Measurements from ENCODE around the gene GMDS. TPM values are rescaled to one million over a fixed set of nuclear protein-coding genes. Genes with fewer than 3 reads are reported as not detected.
A peak's percentile ranks its signal among the peaks of the same experiment; 100 is the strongest.

Gene GMDS
- polyA plus RNA-seq, 1 of the 3 experiments (the other 2 are of a cell fraction), result 12.3 TPM

DNA sequence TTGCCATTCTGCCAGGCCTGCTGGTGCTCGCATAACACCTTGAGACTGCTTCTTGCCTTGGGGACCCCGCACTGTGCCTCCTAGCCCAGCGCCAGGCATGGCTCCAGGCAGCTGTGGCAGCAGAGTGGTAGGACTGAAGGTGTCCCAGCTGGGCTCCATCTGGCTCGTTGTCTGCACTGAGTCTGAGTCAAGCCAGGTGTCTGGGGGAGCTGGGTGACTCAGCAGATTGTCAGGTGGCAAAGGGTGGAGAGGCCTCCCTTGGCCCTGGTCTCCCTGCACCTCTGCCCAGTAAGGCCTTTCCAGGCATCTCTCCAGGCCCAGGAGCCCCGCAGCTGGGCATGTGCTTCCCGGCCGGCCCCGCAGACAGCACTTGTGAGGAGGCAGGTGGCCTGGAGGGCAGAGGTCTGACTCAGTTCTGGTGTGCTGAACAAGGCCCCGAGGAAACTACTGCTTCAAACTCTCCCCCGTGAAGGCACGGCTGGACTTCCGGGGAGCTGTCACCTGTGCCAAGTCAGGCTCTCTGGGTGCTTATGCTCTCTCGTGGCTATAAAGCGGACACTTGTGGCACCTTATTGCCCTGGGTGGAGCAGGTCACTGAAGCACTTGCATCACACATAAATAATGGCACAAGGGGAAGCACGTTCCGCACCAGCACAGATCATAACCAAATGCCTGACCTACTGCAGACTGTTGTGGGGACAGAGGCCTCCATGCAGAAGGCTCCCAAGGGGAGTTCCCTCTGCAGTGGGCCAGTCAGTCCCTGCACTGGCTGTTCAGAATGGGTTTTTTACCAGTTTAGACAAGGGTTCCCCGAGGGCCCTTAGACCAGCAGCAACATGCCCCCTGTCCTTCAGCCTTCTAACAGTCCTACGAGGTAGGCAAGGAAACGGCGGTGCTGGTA, 608.2 kb downstream of the GMDS start:
- Histone ChIP-seq H3K27me3 (ENCODE audit: insufficient read depth) (no peaks in the 10 kb centered on the region), H3K4me3 (ENCODE audit: low read depth in 2 of 2, low read length in 1 of 2) (no peak overlapping the region), H3K27ac (ENCODE audit: low read depth in 2 of 2, low read length in 1 of 2) (no peak overlapping the region), H2AFZ (ENCODE audit: low read depth) (no peak overlapping the region), H3K4me1 (ENCODE audit: control insufficient read depth in 1 of 2, insufficient read depth in 2 of 2, low read depth in 1 of 2, low read length in 1 of 2) (peaks cover 0 to 14% of the 10 kb centered on the region in 2 experiments; a peak in 1 of 4 replicates), H3K9me3 (no peaks in the 10 kb centered on the region), H3F3A (replicated peaks; ENCODE audit: insufficient read depth) (no peaks in the 10 kb centered on the region), H3K9ac (no peak overlapping the region), H3K4me2 (no peak overlapping the region), H4K20me1 (ENCODE audit: insufficient read depth) (no peaks in the 10 kb centered on the region), H3K9me2 (no peaks in the 10 kb centered on the region), H3K79me2 (ENCODE audit: insufficient read depth) (no peaks in the 10 kb centered on the region), H3K36me3 (replicated peaks in 1 of 2; ENCODE audit: control insufficient read depth in 1 of 2, insufficient read depth in 2 of 2, low read length in 1 of 2) (no peaks in the 10 kb centered on the region)
- ChIA-PET POLR2A (no interaction called here), CTCF (interaction anchor here (0.9 to 2.0 kb wide), 3 partner anchors 14 to 50 kb away, joined by 3 to 5 read pairs (median 3); no protein-coding TSS in a partner anchor)
- WGBS (ENCODE audit: low lambda C conversion rate), result 100% methylated on average over 6 of the region's 20 CpGs
- TF ChIP-seq, protein P1, sequence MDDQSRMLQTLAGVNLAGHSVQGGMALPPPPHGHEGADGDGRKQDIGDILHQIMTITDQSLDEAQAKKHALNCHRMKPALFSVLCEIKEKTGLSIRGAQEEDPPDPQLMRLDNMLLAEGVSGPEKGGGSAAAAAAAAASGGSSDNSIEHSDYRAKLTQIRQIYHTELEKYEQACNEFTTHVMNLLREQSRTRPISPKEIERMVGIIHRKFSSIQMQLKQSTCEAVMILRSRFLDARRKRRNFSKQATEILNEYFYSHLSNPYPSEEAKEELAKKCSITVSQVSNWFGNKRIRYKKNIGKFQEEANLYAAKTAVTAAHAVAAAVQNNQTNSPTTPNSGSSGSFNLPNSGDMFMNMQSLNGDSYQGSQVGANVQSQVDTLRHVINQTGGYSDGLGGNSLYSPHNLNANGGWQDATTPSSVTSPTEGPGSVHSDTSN (IDR thresholded peaks at IDR 0.05), result no peak
- peak; percentile 59; the same call in 1 of the 2 replicates for TF ChIP-seq TCF12 (IDR thresholded peaks at IDR 0.05)
- no peak for DNase-seq

DNA sequence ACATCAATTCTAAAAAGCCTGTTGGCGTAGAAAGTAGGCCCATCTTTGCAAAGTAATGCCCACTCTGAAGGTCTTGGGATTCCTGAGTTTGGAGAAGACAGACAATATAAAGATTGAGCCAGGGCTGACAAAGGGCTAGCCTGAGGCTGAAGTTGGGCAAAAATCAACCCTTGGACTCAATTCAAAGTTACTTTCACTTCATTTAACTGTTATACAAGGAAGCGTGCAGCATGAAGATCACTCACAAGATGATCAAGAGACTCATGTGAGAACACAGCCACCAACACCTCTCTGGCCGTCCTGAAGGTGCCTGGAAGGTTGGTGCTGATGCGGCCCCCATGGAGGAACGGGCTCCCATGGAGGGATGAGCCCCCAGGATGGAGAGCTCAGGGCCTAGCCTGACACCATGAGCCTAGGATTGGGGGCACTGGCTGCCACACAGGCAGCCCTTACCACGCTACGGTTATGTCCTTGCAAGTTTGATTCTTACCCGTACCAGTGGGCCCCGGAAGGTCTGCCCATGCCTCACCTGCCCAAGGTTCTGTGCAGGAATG, 609.1 kb downstream of the GMDS start:
- WGBS (ENCODE audit: low lambda C conversion rate), result 92% methylated on average over 7 of the region's 9 CpGs
- no peaks in the 10 kb centered on the region for H3K79me2 ChIP-seq (ENCODE audit: insufficient read depth)
- TF ChIP-seq TAF1 (IDR thresholded peaks at IDR 0.05; ENCODE audit: borderline replicate concordance, low read depth, low read length) (no peak), MXI1 (IDR thresholded peaks at IDR 0.05; ENCODE audit: low read depth, low read length) (no peak), JUND (IDR thresholded peaks at IDR 0.05) (no peak), RAD21 (IDR thresholded peaks at IDR 0.05; ENCODE audit: low read length) (no peak), GABPA (IDR thresholded peaks at IDR 0.05; ENCODE audit: low read depth) (no peak), POLR2AphosphoS5 (IDR thresholded peaks at IDR 0.05; ENCODE audit: low read depth, low read length) (no peak), YY1 (IDR thresholded peaks at IDR 0.05; ENCODE audit: low read depth) (no peak), MEF2A (IDR thresholded peaks at IDR 0.05; ENCODE audit: borderline replicate concordance, low read depth) (no peak), TCF12 (IDR thresholded peaks at IDR 0.05) (no peak), GATA2 (CRISPR knock-in tag; IDR thresholded peaks at IDR 0.05) (no peak), FOXM1 (IDR thresholded peaks at IDR 0.05; ENCODE audit: low read depth) (no peak)
- TF ChIP-seq, protein P2, sequence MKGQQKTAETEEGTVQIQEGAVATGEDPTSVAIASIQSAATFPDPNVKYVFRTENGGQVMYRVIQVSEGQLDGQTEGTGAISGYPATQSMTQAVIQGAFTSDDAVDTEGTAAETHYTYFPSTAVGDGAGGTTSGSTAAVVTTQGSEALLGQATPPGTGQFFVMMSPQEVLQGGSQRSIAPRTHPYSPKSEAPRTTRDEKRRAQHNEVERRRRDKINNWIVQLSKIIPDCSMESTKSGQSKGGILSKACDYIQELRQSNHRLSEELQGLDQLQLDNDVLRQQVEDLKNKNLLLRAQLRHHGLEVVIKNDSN (IDR thresholded peaks at IDR 0.05; ENCODE audit: borderline replicate concordance, low read depth), result no peak
- TF ChIP-seq, protein P3, sequence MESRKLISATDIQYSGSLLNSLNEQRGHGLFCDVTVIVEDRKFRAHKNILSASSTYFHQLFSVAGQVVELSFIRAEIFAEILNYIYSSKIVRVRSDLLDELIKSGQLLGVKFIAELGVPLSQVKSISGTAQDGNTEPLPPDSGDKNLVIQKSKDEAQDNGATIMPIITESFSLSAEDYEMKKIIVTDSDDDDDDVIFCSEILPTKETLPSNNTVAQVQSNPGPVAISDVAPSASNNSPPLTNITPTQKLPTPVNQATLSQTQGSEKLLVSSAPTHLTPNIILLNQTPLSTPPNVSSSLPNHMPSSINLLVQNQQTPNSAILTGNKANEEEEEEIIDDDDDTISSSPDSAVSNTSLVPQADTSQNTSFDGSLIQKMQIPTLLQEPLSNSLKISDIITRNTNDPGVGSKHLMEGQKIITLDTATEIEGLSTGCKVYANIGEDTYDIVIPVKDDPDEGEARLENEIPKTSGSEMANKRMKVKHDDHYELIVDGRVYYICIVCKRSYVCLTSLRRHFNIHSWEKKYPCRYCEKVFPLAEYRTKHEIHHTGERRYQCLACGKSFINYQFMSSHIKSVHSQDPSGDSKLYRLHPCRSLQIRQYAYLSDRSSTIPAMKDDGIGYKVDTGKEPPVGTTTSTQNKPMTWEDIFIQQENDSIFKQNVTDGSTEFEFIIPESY (IDR thresholded peaks at IDR 0.05; ENCODE audit: borderline replicate concordance, low read depth), result no peak
- TF ChIP-seq, protein P4, sequence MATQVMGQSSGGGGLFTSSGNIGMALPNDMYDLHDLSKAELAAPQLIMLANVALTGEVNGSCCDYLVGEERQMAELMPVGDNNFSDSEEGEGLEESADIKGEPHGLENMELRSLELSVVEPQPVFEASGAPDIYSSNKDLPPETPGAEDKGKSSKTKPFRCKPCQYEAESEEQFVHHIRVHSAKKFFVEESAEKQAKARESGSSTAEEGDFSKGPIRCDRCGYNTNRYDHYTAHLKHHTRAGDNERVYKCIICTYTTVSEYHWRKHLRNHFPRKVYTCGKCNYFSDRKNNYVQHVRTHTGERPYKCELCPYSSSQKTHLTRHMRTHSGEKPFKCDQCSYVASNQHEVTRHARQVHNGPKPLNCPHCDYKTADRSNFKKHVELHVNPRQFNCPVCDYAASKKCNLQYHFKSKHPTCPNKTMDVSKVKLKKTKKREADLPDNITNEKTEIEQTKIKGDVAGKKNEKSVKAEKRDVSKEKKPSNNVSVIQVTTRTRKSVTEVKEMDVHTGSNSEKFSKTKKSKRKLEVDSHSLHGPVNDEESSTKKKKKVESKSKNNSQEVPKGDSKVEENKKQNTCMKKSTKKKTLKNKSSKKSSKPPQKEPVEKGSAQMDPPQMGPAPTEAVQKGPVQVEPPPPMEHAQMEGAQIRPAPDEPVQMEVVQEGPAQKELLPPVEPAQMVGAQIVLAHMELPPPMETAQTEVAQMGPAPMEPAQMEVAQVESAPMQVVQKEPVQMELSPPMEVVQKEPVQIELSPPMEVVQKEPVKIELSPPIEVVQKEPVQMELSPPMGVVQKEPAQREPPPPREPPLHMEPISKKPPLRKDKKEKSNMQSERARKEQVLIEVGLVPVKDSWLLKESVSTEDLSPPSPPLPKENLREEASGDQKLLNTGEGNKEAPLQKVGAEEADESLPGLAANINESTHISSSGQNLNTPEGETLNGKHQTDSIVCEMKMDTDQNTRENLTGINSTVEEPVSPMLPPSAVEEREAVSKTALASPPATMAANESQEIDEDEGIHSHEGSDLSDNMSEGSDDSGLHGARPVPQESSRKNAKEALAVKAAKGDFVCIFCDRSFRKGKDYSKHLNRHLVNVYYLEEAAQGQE (IDR thresholded peaks at IDR 0.05; ENCODE audit: low read depth, low read length), result no peak
- TF ChIP-seq, protein P5, sequence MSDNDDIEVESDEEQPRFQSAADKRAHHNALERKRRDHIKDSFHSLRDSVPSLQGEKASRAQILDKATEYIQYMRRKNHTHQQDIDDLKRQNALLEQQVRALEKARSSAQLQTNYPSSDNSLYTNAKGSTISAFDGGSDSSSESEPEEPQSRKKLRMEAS (IDR thresholded peaks at IDR 0.05; ENCODE audit: low read depth), result no peak
- no peaks in the 10 kb centered on the region for H3K9me2 ChIP-seq
- H3K4me3 ChIP-seq (ENCODE audit: low read depth in 2 of 2, low read length in 1 of 2), result no peak overlapping the region
- DNase-seq, result no peak
- ChIA-PET CTCF (interaction anchor here (0.9 to 2.0 kb wide), 3 partner anchors 15 to 50 kb away, joined by 3 to 5 read pairs (median 3); no protein-coding TSS in a partner anchor), POLR2A (no interaction called here)
- peaks cover 0 to 14% of the 10 kb centered on the region in 2 experiments; a peak in 1 of 4 replicates for H3K4me1 ChIP-seq (ENCODE audit: control insufficient read depth in 1 of 2, insufficient read depth in 2 of 2, low read depth in 1 of 2, low read length in 1 of 2)
- no peaks in the 10 kb centered on the region for H3F3A ChIP-seq (replicated peaks; ENCODE audit: insufficient read depth)
- H3K9ac ChIP-seq, result no peak overlapping the region
- no peaks in the 10 kb centered on the region for H3K9me3 ChIP-seq
- H2AFZ ChIP-seq (ENCODE audit: low read depth), result no peak overlapping the region
- H3K4me2 ChIP-seq, result no peak overlapping the region
- no peaks in the 10 kb centered on the region for H4K20me1 ChIP-seq (ENCODE audit: insufficient read depth)
- H3K27ac ChIP-seq (ENCODE audit: low read depth in 2 of 2, low read length in 1 of 2), result no peak overlapping the region
- H3K27me3 ChIP-seq (ENCODE audit: insufficient read depth), result no peaks in the 10 kb centered on the region
- no peaks in the 10 kb centered on the region for H3K36me3 ChIP-seq (replicated peaks in 1 of 2; ENCODE audit: control insufficient read depth in 1 of 2, insufficient read depth in 2 of 2, low read length in 1 of 2)

Measured in SK-N-SH (cell line).